Activated CD4-positive, alpha-beta T cell treated with anti-CD3 and anti-CD28 coated beads, Interleukin-2, amount 50 U/mL, for 48 hours (primary cell): ENCODE results near the gene POLN.

ENCODE experiments used
- DNase-seq, 2 experiments: peaks; one replicate each; pipeline ENCODE4 v3.0.0-alpha.2; 2020

The POLN gene

DNA sequence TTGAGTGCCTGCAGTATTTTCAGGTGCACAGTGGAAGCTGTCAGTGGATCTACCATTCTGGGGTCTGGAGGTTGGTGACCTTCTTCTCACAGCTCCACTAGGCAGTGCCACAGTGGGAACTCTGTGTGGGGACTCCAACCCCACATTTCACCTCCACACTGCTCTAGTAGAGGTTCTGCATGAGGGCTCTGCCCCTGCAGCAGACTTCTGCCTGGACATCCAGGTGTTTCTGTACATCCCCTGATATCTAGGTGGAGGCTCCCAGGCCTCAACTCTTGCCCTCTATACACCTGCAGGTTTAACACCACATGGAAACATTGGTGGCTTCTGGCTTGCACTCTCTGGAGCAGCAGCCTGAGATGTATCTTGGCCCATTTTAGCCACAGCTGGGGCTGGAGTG is 216.1 kb downstream of the POLN start:
- DNase-seq, result no peak

DNA sequence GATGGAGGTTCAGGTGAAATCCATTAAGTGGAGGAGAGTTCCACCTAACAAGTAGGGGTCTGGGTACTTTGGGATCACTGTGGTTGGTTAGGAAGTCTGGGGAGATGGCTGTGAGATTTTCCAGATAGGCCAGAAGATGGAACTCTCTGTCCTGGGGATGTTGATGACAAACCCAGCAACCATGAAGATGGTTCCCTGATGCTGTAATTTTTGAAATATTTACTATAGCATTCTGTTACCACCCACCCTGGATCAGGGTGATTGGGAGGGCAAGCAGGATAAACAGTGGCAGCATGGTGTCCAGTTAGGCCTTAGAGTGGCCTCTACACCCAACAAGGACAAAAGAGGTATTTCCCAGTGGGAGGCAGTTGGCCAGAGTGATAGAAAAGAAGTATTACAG is 217.2 kb downstream of the POLN start:
- no peak for DNase-seq
